Measurements from ENCODE around the gene TPM4.

- TF ChIP-seq CTCF (conservative IDR thresholded peaks at IDR 0.05; ENCODE audit: low read depth in 2 of 2) (no peak), EZH2phosphoT487 (IDR thresholded peaks at IDR 0.05; ENCODE audit: unreplicated experiment) (no peak), POLR2AphosphoS5 (IDR thresholded peaks at IDR 0.05; ENCODE audit: low read depth) (no peak), REST (IDR thresholded peaks at IDR 0.05; ENCODE audit: unreplicated experiment) (no peak), NANOG (IDR thresholded peaks at IDR 0.05; ENCODE audit: borderline replicate concordance) (no peak)
Measured at GRCh38 chr19:16115301-16116039, 39.2 kb downstream of the TPM4 start.
